Fibroblast of skin of abdomen (primary cell): ENCODE measurements around the gene PRAMEF4. TPM values are rescaled to one million over a fixed set of nuclear protein-coding genes. Genes with fewer than 3 reads are reported as not detected.
"Not testable (repeated sequence)": the region's sequence is repeated elsewhere in the genome, so short reads cannot be mapped to it uniquely, and the experiment has no call there.

Source experiments
- DNase-seq: peaks from one replicate; pipeline ENCODE4 v3.0.0-alpha.2; 2013
- polyA plus RNA-seq, 2 experiments: library from polyadenylated mRNA; unstranded; fragments of 120-200 nt; gene quantifications; one replicate each; pipeline ENCODE4 v1.2.1, GENCODE V29; 2013; ENCODE audit not compliant: insufficient read length in 2 of 2

The PRAMEF4 gene
- not detected for polyA plus RNA-seq (2013, experiment 1 of 2; ENCODE audit: insufficient read length)
- polyA plus RNA-seq (2013, experiment 2 of 2; ENCODE audit: insufficient read length), result not detected

DNA sequence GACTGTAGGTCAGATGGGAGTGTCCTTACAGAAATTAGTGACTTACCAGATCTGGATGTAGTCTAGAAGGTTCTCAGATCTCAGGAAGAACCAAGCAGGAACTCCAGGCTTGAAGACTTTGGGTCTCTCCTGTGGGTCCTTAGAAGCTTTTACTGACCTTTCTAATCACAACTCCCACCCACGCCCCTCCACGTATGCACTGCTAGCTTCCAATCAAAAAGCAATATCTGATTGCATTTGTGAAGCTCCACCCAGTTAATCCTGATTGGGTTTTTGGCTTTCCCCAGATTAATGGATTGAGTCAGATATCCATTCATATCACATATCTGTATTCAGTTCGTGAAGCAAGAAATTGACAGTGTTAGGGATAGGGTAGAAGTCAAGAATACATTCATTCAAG is at the start of gene PRAMEF4:
Gene PRAMEF4 (minus strand): TSS at position 101 of the 400 bp plus-strand sequence. CDS start 2,807 bp downstream, outside the sequence.
- not testable (repeated sequence) for DNase-seq

DNA sequence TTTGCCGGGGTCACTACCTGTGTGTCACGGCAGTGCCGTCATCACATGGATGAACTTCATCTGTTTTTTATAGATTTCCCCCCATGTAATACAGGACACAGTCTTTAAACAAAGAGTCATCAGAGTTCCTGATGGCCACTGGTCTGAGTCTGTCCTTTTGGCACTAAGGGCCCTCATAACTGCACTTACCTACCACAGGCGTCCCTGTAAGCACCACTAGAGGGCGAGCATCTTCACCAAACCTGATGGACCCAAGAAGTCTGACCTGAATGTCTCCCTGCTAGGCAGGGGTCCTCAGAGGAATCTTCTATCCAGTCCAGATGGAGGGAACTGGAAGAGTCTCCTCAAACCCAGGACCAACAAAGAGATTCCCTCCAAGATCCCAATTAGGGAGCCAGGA is 38.4 kb upstream of the PRAMEF4 start:
- not testable (repeated sequence) for DNase-seq

DNA sequence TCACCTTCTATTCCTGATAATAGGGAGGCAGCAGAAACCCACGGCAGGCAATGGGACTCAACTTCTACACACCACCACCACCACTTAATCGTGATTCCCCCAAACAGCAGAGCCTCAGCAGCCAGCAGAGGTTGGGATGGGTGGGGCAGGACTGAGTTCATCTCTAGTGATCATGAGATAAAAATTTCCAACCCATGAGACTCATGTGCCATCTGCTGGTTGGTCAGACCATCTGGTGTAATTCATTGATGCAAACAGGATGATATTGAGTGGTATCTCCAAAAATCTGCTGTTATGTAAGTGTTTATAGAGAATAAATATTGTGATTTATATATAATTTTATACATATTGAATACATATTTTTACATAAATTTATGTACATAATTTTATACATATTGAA is 35.7 kb upstream of the PRAMEF4 start:
- DNase-seq, result not testable (repeated sequence)

DNA sequence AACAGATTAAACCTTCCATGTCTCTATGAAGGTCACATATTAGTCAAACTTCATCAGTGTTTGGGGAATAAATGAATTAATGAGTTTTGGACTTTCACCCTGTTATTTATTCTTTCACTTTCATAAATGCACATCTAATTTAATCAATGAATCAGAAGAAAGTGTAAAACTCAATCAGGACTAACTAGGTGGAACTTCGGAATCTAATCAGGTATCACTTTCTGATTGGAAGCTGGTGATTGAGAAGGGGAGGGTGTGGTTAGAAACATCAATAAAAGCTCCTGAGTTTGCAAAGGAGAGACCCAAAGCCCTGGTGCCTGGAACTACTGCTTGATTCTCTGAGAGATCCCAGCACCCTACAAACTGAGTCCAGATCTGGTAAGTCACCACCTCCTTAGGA is 30.3 kb upstream of the PRAMEF4 start, which contains the start of gene PRAMEF7:
Gene PRAMEF7 (plus strand): TSS at position 301 of the 400 bp plus-strand sequence. CDS start 1,083 bp downstream, outside the sequence.
- not testable (repeated sequence) for DNase-seq

DNA sequence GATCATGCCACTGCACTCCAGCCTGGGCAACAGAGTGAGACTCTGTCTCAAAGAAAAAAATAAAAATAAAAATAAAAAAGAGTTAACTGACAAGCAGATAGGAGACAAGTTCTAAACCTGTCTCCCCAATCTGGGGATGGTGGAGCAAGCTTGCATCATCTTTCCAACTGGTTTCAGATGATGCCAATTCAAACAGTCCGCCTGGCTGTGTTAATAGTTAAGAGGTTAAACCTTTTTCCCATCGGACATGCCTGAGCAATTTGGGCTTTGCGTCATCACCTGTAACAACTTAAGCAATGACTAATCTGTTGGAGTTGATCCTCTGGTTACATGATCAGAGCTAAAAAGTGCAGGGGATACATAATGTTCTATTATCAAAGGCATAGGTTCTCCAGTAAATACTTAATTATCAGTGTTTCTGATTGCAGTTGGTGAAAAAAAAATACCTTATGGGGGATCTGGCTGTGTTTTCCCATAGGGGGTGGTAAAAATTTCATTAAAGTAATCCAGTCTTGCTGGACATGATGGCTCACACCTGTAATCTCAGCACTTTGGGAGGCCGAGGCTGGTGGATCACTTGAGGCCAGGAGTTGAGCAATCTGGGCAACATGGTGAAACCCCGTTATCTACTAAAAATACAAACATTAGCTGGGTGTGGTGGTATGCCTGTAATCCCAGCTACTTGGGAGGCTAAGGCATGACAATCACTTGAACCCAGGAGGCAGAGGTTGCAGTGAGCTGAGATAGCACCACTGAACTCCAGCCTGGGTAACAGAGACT is 18.0 kb upstream of the PRAMEF4 start:
- not testable (repeated sequence) for DNase-seq

DNA sequence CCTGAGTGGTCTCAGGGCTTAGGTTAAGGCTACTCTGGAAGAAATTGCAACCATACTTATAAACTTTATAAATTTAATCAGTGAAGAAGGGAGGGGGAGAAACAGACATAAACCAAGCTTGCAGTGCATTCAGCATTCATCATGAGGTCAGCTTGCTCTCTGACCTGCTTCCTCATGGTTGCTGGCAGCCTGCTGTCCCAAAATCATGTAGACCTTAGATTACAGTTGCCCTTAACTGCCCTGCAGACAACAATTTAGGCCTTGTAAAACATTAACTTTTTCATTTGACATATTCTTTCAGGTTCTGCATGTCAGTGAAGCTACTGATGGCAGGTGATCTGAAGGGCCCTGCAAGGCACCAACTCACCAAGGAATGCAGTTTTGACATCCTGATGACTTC is 13.2 kb upstream of the PRAMEF4 start:
- DNase-seq, result not testable (repeated sequence)

DNA sequence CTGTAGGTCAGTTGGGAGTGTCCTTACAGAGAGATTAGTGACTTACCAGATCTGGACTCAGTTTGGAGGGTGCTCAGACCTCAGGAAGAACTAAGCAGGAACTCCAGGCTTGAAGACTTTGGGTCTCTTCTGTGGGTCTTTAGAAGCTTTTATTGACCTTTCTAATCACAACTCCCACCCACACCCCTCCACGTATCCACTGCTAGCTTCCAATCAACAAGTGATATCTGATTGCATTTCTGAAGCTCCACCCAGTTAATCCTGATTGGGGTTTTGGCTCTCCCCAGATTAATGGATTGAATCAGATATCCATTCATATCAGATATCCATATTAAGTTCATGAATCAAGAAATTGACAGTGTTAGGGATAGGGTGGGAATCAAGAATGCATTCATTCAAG is 12.2 kb upstream of the PRAMEF4 start, which contains the start of gene PRAMEF10:
Gene PRAMEF10 (minus strand): TSS at position 101 of the 400 bp plus-strand sequence. CDS start 2,423 bp downstream, outside the sequence.
- DNase-seq, result not testable (repeated sequence)

DNA sequence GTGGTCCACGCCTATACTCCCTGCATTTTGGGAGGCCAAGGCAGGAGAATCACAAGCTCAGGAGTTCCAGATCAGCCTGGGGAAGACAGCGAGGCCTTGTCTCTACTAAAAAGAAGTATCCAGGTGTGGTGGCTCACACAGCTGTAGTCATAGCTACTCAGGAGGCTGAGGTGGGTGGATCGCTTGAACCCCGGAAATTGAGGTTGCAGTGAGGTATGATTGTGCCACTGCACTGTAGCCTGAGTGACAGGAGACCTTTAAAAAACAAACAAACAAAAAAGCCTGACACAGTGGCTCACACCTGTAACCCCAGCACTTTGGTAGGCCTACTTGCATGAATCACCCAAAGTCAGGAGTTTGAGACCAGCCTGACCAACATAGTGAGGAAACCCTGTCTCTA is 7.5 kb downstream of the PRAMEF4 start:
- DNase-seq, result not testable (repeated sequence)

DNA sequence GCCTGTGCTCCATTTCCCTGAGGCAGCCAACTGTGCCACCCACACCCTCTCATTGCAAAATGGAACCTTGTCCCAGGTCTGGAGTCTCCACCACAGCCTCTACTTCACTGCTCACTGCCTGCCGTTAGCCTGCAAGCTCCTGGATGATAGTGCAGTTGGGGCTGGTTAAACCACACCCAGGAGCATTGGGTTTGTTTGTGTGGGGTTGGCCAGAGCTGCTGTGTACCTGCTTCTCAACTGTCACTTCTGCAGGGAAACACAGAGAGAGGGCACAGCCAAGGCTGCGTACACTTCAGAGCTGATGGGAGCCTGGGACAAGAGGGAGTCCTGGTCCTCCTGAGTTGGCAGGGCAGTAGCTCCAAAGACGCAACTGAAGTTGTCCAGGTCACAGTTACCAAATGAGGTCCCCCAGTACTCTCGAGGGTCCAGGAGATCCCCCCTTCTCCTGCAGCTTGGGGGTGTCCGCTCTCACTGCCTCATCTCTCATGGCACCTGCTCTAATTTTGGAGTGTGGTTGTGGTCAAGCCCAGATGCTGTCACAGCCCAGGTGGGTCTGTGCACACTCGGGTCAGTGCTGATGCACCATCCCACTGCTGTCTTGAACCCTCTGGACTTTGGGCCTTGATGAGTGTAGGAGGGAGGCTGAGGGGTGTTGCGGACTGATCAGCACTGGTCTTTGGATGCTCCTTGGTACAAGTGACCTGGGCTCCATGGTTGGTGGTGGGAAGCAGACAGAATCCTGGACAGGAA is 22.7 kb downstream of the PRAMEF4 start:
- not testable (repeated sequence) for DNase-seq

DNA sequence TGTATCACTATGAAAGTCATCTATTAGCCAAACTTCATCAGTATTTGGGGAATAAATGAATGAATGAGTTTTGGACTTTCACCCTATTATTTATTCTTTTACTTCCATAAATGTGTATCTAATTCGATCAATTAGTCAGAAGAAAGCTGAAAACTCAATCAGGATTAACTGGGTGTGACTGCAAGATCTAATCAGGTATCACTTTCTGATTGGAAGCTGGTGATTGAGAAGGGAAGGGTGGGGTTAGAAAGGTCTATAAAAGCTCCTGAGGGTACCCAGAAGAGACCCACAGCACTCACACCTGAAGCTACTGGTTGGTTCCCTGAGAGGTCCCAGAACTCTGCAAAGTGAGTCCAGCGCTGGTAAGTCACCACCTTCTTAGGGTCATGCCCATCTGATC is 29.2 kb downstream of the PRAMEF4 start, which contains the start of gene PRAMEF2:
Gene PRAMEF2 (plus strand): TSS at position 301 of the 400 bp plus-strand sequence. CDS start 1,924 bp downstream, outside the sequence.
- not testable (repeated sequence) for DNase-seq

DNA sequence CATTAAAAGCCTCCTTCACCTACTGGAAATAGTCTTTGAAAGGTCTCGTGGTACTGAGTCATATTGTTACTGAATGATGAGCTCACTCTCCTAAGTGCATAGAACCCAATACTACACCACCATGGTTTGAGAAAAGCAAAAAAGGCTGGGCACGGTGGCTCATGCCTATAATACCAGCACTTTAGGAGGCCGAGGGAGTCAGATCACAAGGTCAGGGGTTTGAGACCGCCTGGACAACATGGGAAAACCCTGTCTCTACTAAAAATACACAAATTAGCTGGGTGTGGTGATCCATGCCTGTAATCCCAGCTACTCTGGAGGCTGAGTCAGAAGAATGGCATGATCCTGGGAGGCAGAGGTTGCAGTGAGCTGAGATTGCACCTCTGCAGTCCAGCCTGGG is 34.2 kb downstream of the PRAMEF4 start:
- no peak for DNase-seq

DNA sequence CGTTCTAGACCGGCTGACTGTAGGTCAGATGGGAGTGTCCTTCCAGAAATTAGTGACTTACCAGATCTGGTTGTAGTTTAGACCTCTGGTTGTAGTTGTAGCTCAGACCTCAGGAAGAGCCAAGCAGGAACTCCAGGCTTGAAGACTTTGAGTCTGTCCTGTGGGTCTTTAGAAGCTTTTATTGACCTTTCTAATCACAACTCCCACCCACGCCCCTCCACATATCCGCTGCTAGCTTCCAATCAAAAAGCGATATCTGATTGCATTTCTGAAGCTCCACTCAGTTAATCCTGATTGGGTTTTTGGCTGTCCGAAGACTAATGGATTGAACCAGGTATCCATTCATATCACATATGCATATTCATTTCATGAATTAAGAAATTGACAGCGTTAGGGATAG is 37.4 kb downstream of the PRAMEF4 start, which contains the start of gene HNRNPCL1:
Gene HNRNPCL1 (minus strand): TSS at position 101 of the 400 bp plus-strand sequence. CDS start 431 bp downstream, outside the sequence.
- not testable (repeated sequence) for DNase-seq

DNA sequence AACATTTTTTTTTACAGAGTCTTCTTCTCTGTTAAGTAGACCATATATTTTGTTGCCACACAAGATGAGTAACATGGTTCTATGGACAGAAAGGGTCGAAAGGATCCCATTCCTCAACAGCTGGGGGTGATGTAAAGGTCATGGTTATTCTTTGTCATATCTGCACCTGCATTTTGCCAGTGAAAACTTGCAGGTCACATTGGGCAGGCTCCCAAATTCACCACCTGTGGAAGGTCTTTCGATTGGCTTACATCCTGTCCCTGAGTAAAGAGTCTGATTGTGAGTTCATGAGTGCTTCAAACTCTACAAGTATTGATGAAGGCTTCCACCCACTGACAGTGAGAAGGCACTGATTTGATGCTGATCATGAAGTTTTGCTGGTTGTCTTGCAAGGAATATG is 52.8 kb downstream of the PRAMEF4 start:
- DNase-seq, result not testable (repeated sequence)

DNA sequence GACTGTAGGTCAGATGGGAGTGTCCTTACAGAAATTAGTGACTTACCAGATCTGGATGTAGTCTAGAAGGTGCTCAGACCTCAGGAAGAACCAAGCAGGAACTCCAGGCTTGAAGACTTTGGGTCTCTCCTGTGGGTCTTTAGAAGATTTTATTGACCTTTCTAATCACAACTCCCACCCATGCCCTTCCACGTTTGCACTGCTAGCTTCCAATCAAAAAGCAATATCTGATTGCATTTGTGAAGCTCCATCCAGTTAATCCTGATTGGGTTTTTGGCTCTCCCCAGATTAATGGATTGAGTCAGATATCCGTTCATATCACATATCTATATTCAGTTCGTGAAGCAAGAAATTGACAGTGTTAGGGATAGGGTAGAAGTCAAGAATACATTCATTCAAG is 54.7 kb downstream of the PRAMEF4 start, which contains the start of gene PRAMEF11:
Gene PRAMEF11 (minus strand): TSS at position 101 of the 400 bp plus-strand sequence. CDS start 2,621 bp downstream, outside the sequence.
- not testable (repeated sequence) for DNase-seq
